ENCODE measurements around the gene ARSB. TPM values are rescaled to one million over a fixed set of nuclear protein-coding genes. Genes with fewer than 3 reads are reported as not detected.

ARSB gene
- total and polyA plus RNA-seq, 8 donors, result 0.58 to 35.6 (median 7.6) TPM

DNA sequence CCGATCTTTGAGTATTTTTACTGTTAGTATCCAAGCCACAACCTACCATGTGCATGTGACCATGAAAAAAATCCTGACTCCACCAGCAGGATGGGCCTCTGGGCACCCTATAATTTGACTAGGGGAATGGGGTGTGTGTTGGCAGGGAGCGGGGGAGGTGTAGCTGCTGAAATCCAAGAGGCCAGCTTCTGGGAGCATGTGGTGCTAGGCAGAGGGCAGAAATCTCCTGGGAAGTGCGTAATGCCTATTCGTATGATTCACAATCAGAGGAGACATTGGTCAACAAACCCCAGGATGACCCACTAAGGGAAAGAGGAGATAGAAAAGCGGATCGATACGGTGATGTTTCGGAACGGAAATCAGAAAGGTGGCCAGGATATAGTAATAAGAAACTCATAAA lies 149.9 kb downstream of the ARSB start:
- Histone ChIP-seq H3K27me3 (no peaks in the 10 kb centered on the region), H3K36me3 (peaks cover 0 to 32% (median 16%) of the 10 kb centered on the region in 4 donors), H3K4me1 (peaks cover 0 to 11% (median 4%) of the 10 kb centered on the region in 4 donors), H3K4me3 (no peak overlapping the region), H3K9me3 (no peaks in the 10 kb centered on the region), H3K27ac (no peak overlapping the region)
- TF ChIP-seq POLR2AphosphoS5 (IDR thresholded peaks at IDR 0.05) (no peak), POLR2A (IDR thresholded peaks at IDR 0.05) (no peak)
- WGBS, 5 donors, result 86 to 98% (median 97%) methylated on average over 9 of the region's 9 CpGs
- intact Hi-C loops (cut with DNase I; ENCODE audit: low total_unique reads), result no loop called here
- DNase-seq, result no peak

DNA sequence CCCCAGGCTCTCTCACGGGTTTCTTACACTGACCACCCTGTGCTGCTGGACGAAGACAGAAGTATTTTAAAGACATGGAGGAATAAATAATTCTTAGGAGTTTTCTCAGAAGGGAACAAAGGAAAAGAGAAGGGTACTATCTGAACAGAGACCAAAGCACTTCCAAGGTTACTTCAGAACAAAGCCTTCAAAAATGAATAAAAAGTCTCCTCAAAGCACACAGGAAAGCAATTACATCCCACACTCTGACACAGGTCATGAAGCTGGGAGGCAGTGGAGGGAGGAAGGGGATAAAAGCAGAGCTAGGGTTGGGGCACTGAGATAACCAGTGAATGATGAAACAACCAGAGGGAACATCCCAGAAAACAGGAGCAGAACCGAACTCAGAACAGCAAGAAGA lies 151.8 kb downstream of the ARSB start:
- WGBS, 5 donors, result 88 to 93% (median 89%) methylated on average over 3 of the region's 3 CpGs
- intact Hi-C loops (cut with DNase I; ENCODE audit: low total_unique reads), result no loop called here
- H3K36me3 ChIP-seq, result peaks cover 0 to 22% (median 11%) of the 10 kb centered on the region in 4 donors
- H3K4me1 ChIP-seq, result peaks cover 0 to 14% (median 6%) of the 10 kb centered on the region in 4 donors
- no peak for DNase-seq
- H3K27me3 ChIP-seq, result no peaks in the 10 kb centered on the region
- H3K27ac ChIP-seq, result no peak overlapping the region
- no peak overlapping the region for H3K4me3 ChIP-seq
- H3K9me3 ChIP-seq, result no peaks in the 10 kb centered on the region
- TF ChIP-seq POLR2AphosphoS5 (IDR thresholded peaks at IDR 0.05), result no peak
- TF ChIP-seq POLR2A (IDR thresholded peaks at IDR 0.05), result no peak
- TF ChIP-seq, protein P1, sequence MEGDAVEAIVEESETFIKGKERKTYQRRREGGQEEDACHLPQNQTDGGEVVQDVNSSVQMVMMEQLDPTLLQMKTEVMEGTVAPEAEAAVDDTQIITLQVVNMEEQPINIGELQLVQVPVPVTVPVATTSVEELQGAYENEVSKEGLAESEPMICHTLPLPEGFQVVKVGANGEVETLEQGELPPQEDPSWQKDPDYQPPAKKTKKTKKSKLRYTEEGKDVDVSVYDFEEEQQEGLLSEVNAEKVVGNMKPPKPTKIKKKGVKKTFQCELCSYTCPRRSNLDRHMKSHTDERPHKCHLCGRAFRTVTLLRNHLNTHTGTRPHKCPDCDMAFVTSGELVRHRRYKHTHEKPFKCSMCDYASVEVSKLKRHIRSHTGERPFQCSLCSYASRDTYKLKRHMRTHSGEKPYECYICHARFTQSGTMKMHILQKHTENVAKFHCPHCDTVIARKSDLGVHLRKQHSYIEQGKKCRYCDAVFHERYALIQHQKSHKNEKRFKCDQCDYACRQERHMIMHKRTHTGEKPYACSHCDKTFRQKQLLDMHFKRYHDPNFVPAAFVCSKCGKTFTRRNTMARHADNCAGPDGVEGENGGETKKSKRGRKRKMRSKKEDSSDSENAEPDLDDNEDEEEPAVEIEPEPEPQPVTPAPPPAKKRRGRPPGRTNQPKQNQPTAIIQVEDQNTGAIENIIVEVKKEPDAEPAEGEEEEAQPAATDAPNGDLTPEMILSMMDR (IDR thresholded peaks at IDR 0.05), result no peak
- no peak for TF ChIP-seq EP300 (IDR thresholded peaks at IDR 0.05)

DNA sequence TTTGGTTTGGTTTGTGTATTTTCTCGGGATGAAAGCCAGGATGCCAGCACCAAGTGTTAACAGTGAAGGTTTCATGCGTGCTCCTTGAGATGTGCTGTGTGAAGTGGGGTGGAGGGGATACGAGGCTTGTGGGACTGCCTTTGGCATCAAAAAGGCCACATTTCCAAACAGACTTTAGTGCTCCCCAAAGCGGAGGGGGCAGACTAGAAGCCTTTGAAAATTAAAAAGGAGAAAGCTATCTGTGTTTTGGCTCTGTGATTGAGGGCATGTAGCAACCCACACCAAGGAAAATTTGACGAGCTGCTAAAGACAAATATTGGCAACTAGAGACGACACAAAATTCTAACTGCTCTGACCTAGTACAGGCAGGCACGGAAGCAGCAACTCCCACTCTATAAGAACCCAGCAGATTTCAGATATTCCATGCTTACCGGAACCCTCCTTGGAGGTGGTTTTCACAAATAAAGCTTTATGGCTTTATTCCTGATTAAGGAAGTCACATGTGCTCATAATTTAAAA lies 154.5 kb downstream of the ARSB start:
- 66 to 77% (median 71%) methylated on average over 8 of the region's 8 CpGs for WGBS, 5 donors
- Histone ChIP-seq H3K4me3 (no peak overlapping the region), H3K9me3 (no peaks in the 10 kb centered on the region), H3K36me3 (peaks cover 0 to 3% (median 0%) of the 10 kb centered on the region in 4 donors), H3K27ac (no peak overlapping the region), H3K27me3 (no peaks in the 10 kb centered on the region), H3K4me1 (peaks cover 0 to 14% (median 6%) of the 10 kb centered on the region in 4 donors)
- TF ChIP-seq, protein P1 (IDR thresholded peaks at IDR 0.05), result no peak
- TF ChIP-seq EP300 (IDR thresholded peaks at IDR 0.05) (no peak), POLR2A (IDR thresholded peaks at IDR 0.05) (no peak), POLR2AphosphoS5 (IDR thresholded peaks at IDR 0.05) (no peak)
- intact Hi-C loops (cut with DNase I; ENCODE audit: low total_unique reads), result no loop called here
- no peak for DNase-seq

DNA sequence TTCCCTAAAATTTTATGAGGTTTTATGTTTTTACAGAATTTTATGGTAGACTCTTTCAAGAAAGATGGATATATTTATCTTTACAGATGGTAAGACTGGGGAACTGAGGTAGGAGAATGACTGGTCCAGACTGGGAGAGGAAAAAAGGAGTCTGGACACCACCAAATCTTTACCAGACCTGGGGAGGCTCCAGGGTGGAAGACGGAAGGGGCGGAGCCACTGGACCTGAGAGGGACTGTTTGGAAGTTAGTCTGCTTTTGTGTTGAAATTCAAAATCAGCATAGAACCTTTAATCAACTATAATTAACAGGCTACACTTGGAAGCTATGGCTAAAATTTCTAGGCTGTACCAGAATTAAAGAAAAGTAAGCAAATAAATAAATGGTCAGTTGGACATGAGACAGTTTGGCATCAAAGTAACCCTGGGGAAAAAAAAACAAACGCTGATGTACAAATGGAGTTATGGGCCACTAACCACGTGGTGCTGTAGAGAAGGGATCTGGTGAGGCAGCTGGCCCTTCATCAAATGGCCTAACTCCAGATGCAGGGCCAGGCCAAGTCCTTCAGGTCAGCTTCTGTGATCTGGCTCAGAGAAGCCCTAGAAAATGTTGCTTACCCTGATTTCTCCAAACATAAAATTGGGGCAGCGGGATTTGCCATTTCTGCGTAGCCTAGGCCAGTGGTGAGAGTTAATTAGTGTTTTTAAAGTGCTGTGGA lies 155.1 kb downstream of the ARSB start:
- 57 to 70% (median 62%) methylated on average over 6 of the region's 6 CpGs for WGBS, 5 donors
- no peak overlapping the region for H3K4me3 ChIP-seq
- no peak for TF ChIP-seq EP300 (IDR thresholded peaks at IDR 0.05)
- no peak for TF ChIP-seq POLR2AphosphoS5 (IDR thresholded peaks at IDR 0.05)
- TF ChIP-seq POLR2A (IDR thresholded peaks at IDR 0.05), result no peak
- TF ChIP-seq, protein P1 (IDR thresholded peaks at IDR 0.05), result no peak
- no peaks in the 10 kb centered on the region for H3K27me3 ChIP-seq
- peak in 1 of 2 donors; percentile 53 for DNase-seq
- H3K36me3 ChIP-seq, result no peaks in the 10 kb centered on the region
- no peak overlapping the region for H3K27ac ChIP-seq
- intact Hi-C loops (cut with DNase I; ENCODE audit: low total_unique reads), result no loop called here
- H3K4me1 ChIP-seq, result peaks cover 0 to 14% (median 6%) of the 10 kb centered on the region in 4 donors
- no peaks in the 10 kb centered on the region for H3K9me3 ChIP-seq

DNA sequence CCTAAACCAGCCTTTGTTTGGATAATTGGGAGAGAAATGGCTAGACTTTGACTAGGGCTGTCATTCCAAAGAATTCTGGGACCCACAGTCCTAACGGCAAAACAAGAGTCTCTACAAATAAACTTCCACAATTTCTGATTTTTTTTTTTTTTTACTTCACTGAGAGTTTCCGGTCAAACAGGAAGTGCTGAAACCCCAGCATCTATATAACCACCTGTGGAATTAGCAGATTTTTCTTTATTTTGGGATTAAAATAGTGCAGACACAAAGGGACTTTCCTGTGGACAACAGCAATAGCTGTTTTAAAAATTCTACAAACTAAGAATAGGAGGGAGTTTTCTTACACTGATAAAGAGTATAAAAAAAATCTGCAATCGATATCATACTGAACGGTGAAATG lies 157.4 kb downstream of the ARSB start:
- H3K4me3 ChIP-seq, result no peak overlapping the region
- no peaks in the 10 kb centered on the region for H3K36me3 ChIP-seq
- no peak for DNase-seq
- H3K9me3 ChIP-seq, result no peaks in the 10 kb centered on the region
- intact Hi-C loops (cut with DNase I; ENCODE audit: low total_unique reads), result no loop called here
- TF ChIP-seq EP300 (IDR thresholded peaks at IDR 0.05), result no peak
- no peak for TF ChIP-seq POLR2AphosphoS5 (IDR thresholded peaks at IDR 0.05)
- TF ChIP-seq, protein P1 (IDR thresholded peaks at IDR 0.05), result no peak
- TF ChIP-seq POLR2A (IDR thresholded peaks at IDR 0.05), result no peak
- WGBS, 5 donors, result 61 to 79% (median 72%) methylated on average over 4 of the region's 4 CpGs
- H3K27me3 ChIP-seq, result no peaks in the 10 kb centered on the region
- H3K27ac ChIP-seq, result no peak overlapping the region
- peaks cover 0 to 20% (median 6%) of the 10 kb centered on the region in 4 donors for H3K4me1 ChIP-seq
